Parathyroid adenoma (tissue), 2 donors: ENCODE measurements around the gene SLC30A1.

Experiments
- H2AFZ ChIP-seq: fragments of 300-600 bp; sonication (generic); one replicate; pipeline ENCODE4 v1.7.0; 2017; ENCODE audit warnings: antibody characterized with exemption, mild to moderate bottlenecking
- H3K27ac ChIP-seq: fragments of 300-600 bp; sonication (generic); one replicate; pipeline ENCODE4 v1.7.0; 2017
- H3K27me3 ChIP-seq: fragments of 300-600 bp; sonication (generic); one replicate; pipeline ENCODE4 v1.7.0; 2017; ENCODE audit warnings: low read length; ENCODE audit not compliant: control insufficient read depth, insufficient read depth
- H3K36me3 ChIP-seq: fragments of 300-600 bp; sonication (generic); one replicate; pipeline ENCODE4 v1.7.0; 2017; ENCODE audit warnings: low read length; ENCODE audit not compliant: control insufficient read depth, insufficient read depth
- H3K4me1 ChIP-seq: fragments of 300-600 bp; sonication (generic); one replicate; pipeline ENCODE4 v1.7.0; 2017; ENCODE audit warnings: control low read depth
- H3K4me2 ChIP-seq: fragments of 300-600 bp; sonication (generic); one replicate; pipeline ENCODE4 v1.7.0; 2017; ENCODE audit warnings: low read length
- H3K4me3 ChIP-seq: fragments of 300-600 bp; sonication (generic); one replicate; pipeline ENCODE4 v1.7.0; 2017; ENCODE audit warnings: low read depth, low read length
- H3K79me2 ChIP-seq: fragments of 300-600 bp; sonication (generic); one replicate; pipeline ENCODE4 v1.7.0; 2017; ENCODE audit warnings: control low read depth
- H3K9ac ChIP-seq: fragments of 300-600 bp; sonication (generic); one replicate; pipeline ENCODE4 v1.7.0; 2017; ENCODE audit warnings: mild to moderate bottlenecking
- H3K9me3 ChIP-seq: fragments of 300-600 bp; sonication (generic); one replicate; pipeline ENCODE4 v1.7.0; 2017; ENCODE audit warnings: low read length; ENCODE audit not compliant: control insufficient read depth
- CTCF ChIP-seq: fragments of 300-600 bp; sonication (generic); IDR thresholded peaks from one replicate; pipeline ENCODE4 v1.7.0; 2017; ENCODE audit warnings: antibody characterized with exemption, mild to moderate bottlenecking
- donor health status: primary hyperparathyroidism.

Gene SLC30A1

DNA sequence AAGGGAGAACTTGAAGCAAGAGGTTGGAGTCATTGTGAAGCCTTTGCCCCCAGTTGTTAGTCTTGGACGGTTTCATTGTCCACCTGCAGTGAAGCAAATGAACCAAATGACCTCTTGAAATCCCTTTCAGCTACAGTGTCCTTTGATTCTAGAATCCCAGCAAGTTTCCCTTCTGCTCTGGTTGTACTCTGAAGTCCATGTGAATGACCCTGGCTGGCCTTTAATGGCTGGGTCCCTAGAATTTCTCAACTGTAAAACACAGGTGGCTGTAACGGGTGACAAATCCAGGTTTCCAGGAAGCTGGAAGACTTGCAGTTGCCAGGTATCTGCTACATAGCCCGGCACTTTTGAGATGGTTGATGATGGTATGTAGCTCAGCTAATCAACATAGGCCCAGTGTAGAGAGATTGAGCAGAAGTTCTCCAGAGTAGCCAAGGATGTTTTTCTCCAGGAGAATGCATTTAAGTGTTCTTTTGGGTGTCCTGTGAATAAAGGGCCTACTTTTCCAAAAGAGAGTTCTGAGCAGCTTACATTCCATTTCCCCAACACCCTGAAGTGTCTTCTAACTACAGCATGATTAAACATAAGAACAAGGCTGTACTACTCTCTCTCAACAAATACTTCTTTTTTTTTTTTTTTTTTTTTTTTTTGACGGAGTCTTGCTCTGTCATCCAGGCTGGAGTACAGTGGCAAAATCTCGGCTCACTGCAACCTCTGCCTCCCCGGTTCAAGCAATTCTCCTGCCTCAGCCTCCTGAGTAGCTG is 17.6 kb upstream of the SLC30A1 start:
- Histone ChIP-seq H3K79me2 (no peaks in the 10 kb centered on the region), H2AFZ (no peak overlapping the region), H3K4me1 (no peaks in the 10 kb centered on the region), H3K27ac (no peak overlapping the region), H3K4me3 (no peak overlapping the region), H3K4me2 (no peak overlapping the region), H3K9ac (no peak overlapping the region), H3K9me3 (no peaks in the 10 kb centered on the region), H3K36me3 (no peaks in the 10 kb centered on the region), H3K27me3 (no peaks in the 10 kb centered on the region)
- no peak for TF ChIP-seq CTCF

GRCh38 chr1:211595419-211595818 is 16.5 kb upstream of the SLC30A1 start:
- H3K9me3 ChIP-seq = no peaks in the 10 kb centered on the region
- no peaks in the 10 kb centered on the region for H3K27me3 ChIP-seq
- no peak overlapping the region for H3K4me2 ChIP-seq
- H3K4me1 ChIP-seq = no peaks in the 10 kb centered on the region
- TF ChIP-seq CTCF = no peak
- no peaks in the 10 kb centered on the region for H3K36me3 ChIP-seq
- H2AFZ ChIP-seq = no peak overlapping the region
- H3K27ac ChIP-seq = no peak overlapping the region
- H3K4me3 ChIP-seq = no peak overlapping the region
- H3K9ac ChIP-seq = no peak overlapping the region
- H3K79me2 ChIP-seq = no peaks in the 10 kb centered on the region

GRCh38 chr1:211591980-211592493 is 13.1 kb upstream of the SLC30A1 start:
- Histone ChIP-seq H3K9me3 (no peaks in the 10 kb centered on the region), H3K36me3 (no peaks in the 10 kb centered on the region), H2AFZ (no peak overlapping the region), H3K4me2 (no peak overlapping the region), H3K9ac (no peak overlapping the region), H3K27ac (no peak overlapping the region), H3K27me3 (no peaks in the 10 kb centered on the region), H3K4me1 (no peaks in the 10 kb centered on the region), H3K79me2 (no peaks in the 10 kb centered on the region), H3K4me3 (no peak overlapping the region)
- TF ChIP-seq CTCF = no peak

- no peak overlapping the region for H3K27ac ChIP-seq
- H3K36me3 ChIP-seq = no peaks in the 10 kb centered on the region
- no peak overlapping the region for H3K9ac ChIP-seq
- H3K79me2 ChIP-seq = no peaks in the 10 kb centered on the region
- no peaks in the 10 kb centered on the region for H3K9me3 ChIP-seq
- TF ChIP-seq CTCF = no peak
- H3K4me2 ChIP-seq = no peak overlapping the region
- no peak overlapping the region for H3K4me3 ChIP-seq
- H3K27me3 ChIP-seq = no peaks in the 10 kb centered on the region
- no peak overlapping the region for H2AFZ ChIP-seq
- H3K4me1 ChIP-seq = no peaks in the 10 kb centered on the region
Observed at GRCh38 chr1:211589782-211590721, 11.1 kb upstream of the SLC30A1 start.
